ENCODE results near the gene PDGFRA.
A peak's percentile ranks its signal among the peaks of the same experiment; 100 is the strongest.

Gene PDGFRA

GRCh38 chr4:54228961-54229501 lies at the start of gene PDGFRA:
Gene PDGFRA, plus strand, starts transcription at chr4:54229293. Its CDS starts 29,476 bp downstream, at chr4:54258769.
- H3K27me3 Mint-ChIP-seq = peaks cover 96% of the 10 kb centered on the region
- no peak within 1 kb of the TSS for H3K27ac Mint-ChIP-seq
- no peaks in the 10 kb centered on the region for H3K9me3 Mint-ChIP-seq
- H3K36me3 Mint-ChIP-seq = no peaks in the 10 kb centered on the region
- ATAC-seq = no peak
- no peak within 1 kb of the TSS for H3K4me3 Mint-ChIP-seq
- H3K4me1 Mint-ChIP-seq = peaks cover 64% of the 10 kb centered on the region

- Mint-ChIP-seq H3K36me3 (no peaks in the 10 kb centered on the region), H3K27me3 (peaks cover 30% of the 10 kb centered on the region), H3K27ac (no peak overlapping the region), H3K4me1 (no peaks in the 10 kb centered on the region), H3K9me3 (peaks cover 3% of the 10 kb centered on the region), H3K4me3 (no peak overlapping the region)
- ATAC-seq = no peak
These were observed 44.5 kb upstream of the PDGFRA start for GRCh38 chr4:54184581-54184980.

- Mint-ChIP-seq H3K36me3 (no peaks in the 10 kb centered on the region), H3K4me3 (no peak overlapping the region), H3K4me1 (no peaks in the 10 kb centered on the region), H3K9me3 (peaks cover 3% of the 10 kb centered on the region), H3K27me3 (peaks cover 30% of the 10 kb centered on the region), H3K27ac (no peak overlapping the region)
- no peak for ATAC-seq
These were observed 43.9 kb upstream of the PDGFRA start for GRCh38 chr4:54185044-54185780.

- ATAC-seq = no peak
- H3K4me3 Mint-ChIP-seq = no peak overlapping the region
These were observed 43.2 kb upstream of the PDGFRA start for GRCh38 chr4:54185866-54186265.

GRCh38 chr4:54186371-54186770 lies 42.7 kb upstream of the PDGFRA start:
- H3K27me3 Mint-ChIP-seq = peaks cover 31% of the 10 kb centered on the region
- no peak overlapping the region for H3K4me3 Mint-ChIP-seq
- H3K9me3 Mint-ChIP-seq = no peaks in the 10 kb centered on the region
- no peak for ATAC-seq
- H3K27ac Mint-ChIP-seq = no peak overlapping the region
- no peaks in the 10 kb centered on the region for H3K4me1 Mint-ChIP-seq
- no peaks in the 10 kb centered on the region for H3K36me3 Mint-ChIP-seq

More at GRCh38 chr4:54185866-54186265, 43.2 kb upstream of the PDGFRA start:
- Mint-ChIP-seq H3K36me3 (no peaks in the 10 kb centered on the region), H3K27me3 (peaks cover 30% of the 10 kb centered on the region), H3K4me1 (no peaks in the 10 kb centered on the region), H3K9me3 (no peaks in the 10 kb centered on the region), H3K27ac (no peak overlapping the region)

- H3K27me3 Mint-ChIP-seq = peaks cover 39% of the 10 kb centered on the region
- no peak for ATAC-seq
- no peaks in the 10 kb centered on the region for H3K36me3 Mint-ChIP-seq
- no peak overlapping the region for H3K27ac Mint-ChIP-seq
- no peaks in the 10 kb centered on the region for H3K4me1 Mint-ChIP-seq
- H3K9me3 Mint-ChIP-seq = peaks cover 3% of the 10 kb centered on the region
- H3K4me3 Mint-ChIP-seq = no peak overlapping the region
These were observed 41.9 kb upstream of the PDGFRA start for GRCh38 chr4:54187148-54187547.

- no peak for ATAC-seq
- Mint-ChIP-seq H3K36me3 (no peaks in the 10 kb centered on the region), H3K27me3 (peaks cover 39% of the 10 kb centered on the region), H3K27ac (no peak overlapping the region), H3K4me1 (no peaks in the 10 kb centered on the region), H3K9me3 (peaks cover 3% of the 10 kb centered on the region), H3K4me3 (no peak overlapping the region)
These were observed 40.0 kb upstream of the PDGFRA start for GRCh38 chr4:54189140-54189539.

- Mint-ChIP-seq H3K9me3 (peaks cover 3% of the 10 kb centered on the region), H3K27ac (no peak overlapping the region), H3K27me3 (peaks cover 27% of the 10 kb centered on the region), H3K4me3 (no peak overlapping the region), H3K4me1 (no peaks in the 10 kb centered on the region), H3K36me3 (no peaks in the 10 kb centered on the region)
- ATAC-seq = no peak
These were observed 36.3 kb upstream of the PDGFRA start for GRCh38 chr4:54192811-54193210.

GRCh38 chr4:54197926-54198325 lies 31.2 kb upstream of the PDGFRA start:
- no peak for ATAC-seq
- Mint-ChIP-seq H3K27me3 (peaks cover 17% of the 10 kb centered on the region), H3K9me3 (no peaks in the 10 kb centered on the region), H3K27ac (no peak overlapping the region), H3K36me3 (no peaks in the 10 kb centered on the region), H3K4me3 (no peak overlapping the region), H3K4me1 (no peaks in the 10 kb centered on the region)

- H3K27me3 Mint-ChIP-seq = peaks cover 17% of the 10 kb centered on the region
- no peak overlapping the region for H3K4me3 Mint-ChIP-seq
- ATAC-seq = no peak
- no peaks in the 10 kb centered on the region for H3K36me3 Mint-ChIP-seq
- no peaks in the 10 kb centered on the region for H3K9me3 Mint-ChIP-seq
- H3K27ac Mint-ChIP-seq = no peak overlapping the region
- no peaks in the 10 kb centered on the region for H3K4me1 Mint-ChIP-seq
These were observed 29.2 kb upstream of the PDGFRA start for GRCh38 chr4:54199919-54200318.

GRCh38 chr4:54209617-54210016 lies 19.5 kb upstream of the PDGFRA start:
- H3K9me3 Mint-ChIP-seq = no peaks in the 10 kb centered on the region
- no peak for ATAC-seq

GRCh38 chr4:54213001-54213400 lies 16.1 kb upstream of the PDGFRA start:
- Mint-ChIP-seq H3K4me3 (no peak overlapping the region), H3K27ac (no peak overlapping the region), H3K4me1 (peaks cover 4% of the 10 kb centered on the region), H3K9me3 (no peaks in the 10 kb centered on the region), H3K36me3 (no peaks in the 10 kb centered on the region), H3K27me3 (peaks cover 20% of the 10 kb centered on the region)
- ATAC-seq = no peak

More at GRCh38 chr4:54209617-54210016, 19.5 kb upstream of the PDGFRA start:
- Mint-ChIP-seq H3K36me3 (no peaks in the 10 kb centered on the region), H3K4me1 (no peaks in the 10 kb centered on the region), H3K27ac (no peak overlapping the region), H3K4me3 (no peak overlapping the region), H3K27me3 (peaks cover 13% of the 10 kb centered on the region)

GRCh38 chr4:54213761-54214160 lies 15.3 kb upstream of the PDGFRA start:
- Mint-ChIP-seq H3K9me3 (no peaks in the 10 kb centered on the region), H3K36me3 (no peaks in the 10 kb centered on the region), H3K27me3 (peaks cover 24% of the 10 kb centered on the region), H3K4me1 (peaks cover 4% of the 10 kb centered on the region), H3K4me3 (no peak overlapping the region), H3K27ac (no peak overlapping the region)
- no peak for ATAC-seq

GRCh38 chr4:54215379-54216077 lies 13.6 kb upstream of the PDGFRA start:
- Mint-ChIP-seq H3K4me3 (no peak overlapping the region), H3K36me3 (no peaks in the 10 kb centered on the region)
- ATAC-seq = no peak

GRCh38 chr4:54217642-54218495 lies 11.2 kb upstream of the PDGFRA start:
- Mint-ChIP-seq H3K9me3 (no peaks in the 10 kb centered on the region), H3K27me3 (peaks cover 36% of the 10 kb centered on the region)

More at GRCh38 chr4:54215379-54216077, 13.6 kb upstream of the PDGFRA start:
- Mint-ChIP-seq H3K27ac (no peak overlapping the region), H3K9me3 (no peaks in the 10 kb centered on the region), H3K27me3 (peaks cover 28% of the 10 kb centered on the region), H3K4me1 (peaks cover 4% of the 10 kb centered on the region)

More at GRCh38 chr4:54217642-54218495, 11.2 kb upstream of the PDGFRA start:
- no peak for ATAC-seq
- H3K4me1 Mint-ChIP-seq = peaks cover 4% of the 10 kb centered on the region
- H3K36me3 Mint-ChIP-seq = no peaks in the 10 kb centered on the region
- no peak overlapping the region for H3K27ac Mint-ChIP-seq
- H3K4me3 Mint-ChIP-seq = peak overlapping the region; percentile 10

All from stimulated activated memory B cell treated with anti-CD40 and anti-IgM and Interleukin-4, amounts not matched to agents 10 μg/mL and 1 μg/mL and 100 μg/mL, for 72 hours (primary cell).